Pons (tissue), 1 donor: ENCODE results near the gene NEDD8.
A peak's percentile ranks its signal among the peaks of the same experiment; 100 is the strongest.
"Not testable (repeated sequence)": the region's sequence is repeated elsewhere in the genome, so short reads cannot be mapped to it uniquely, and the experiment has no call there.

Source experiments
- DNase-seq: peaks from one replicate; pipeline ENCODE4 v3.0.0-alpha.2; 2016; ENCODE audit warnings: low spot score

The NEDD8 gene

DNA sequence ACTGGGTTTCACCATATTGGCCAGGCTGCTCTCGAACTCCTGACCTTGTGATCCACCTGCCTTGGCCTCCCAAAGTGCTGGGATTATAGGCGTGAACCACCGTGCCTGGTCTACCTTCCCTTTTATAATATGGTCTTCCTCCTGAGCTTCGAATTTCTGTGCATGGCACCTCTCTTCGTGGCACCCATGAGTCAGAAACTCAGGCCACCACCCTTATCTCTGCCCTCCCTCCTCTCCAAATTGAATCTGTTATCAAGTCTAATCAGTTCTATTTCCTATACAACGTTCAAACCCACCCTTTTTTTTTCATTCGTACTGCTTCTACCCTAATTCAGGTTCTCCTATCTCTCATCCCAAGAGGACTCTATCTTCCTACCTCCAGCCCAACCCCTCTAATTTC lies 15.3 kb upstream of the NEDD8 start:
- no peak for DNase-seq

DNA sequence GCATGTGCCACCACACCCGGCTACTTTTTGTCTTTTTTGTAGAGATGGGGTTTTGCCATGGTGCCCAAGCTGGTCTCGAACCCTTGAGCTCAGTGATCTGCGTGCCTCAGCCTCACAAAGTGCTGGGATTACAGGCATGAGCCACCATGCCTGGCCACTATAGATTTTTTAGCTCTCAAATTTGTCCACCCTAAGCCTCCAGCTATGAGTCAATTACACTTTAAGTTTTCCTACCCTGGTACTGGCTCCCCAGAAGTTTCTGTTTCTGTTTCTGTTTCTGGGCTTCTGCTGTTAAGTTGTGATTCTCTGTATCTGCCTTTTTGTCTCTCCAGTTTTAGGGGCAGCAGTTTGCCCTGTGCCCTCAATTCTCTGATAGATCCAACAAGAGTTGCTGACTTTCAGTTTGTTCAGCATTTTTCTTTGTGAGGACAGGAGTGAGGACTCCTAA lies 14.6 kb upstream of the NEDD8 start:
- no peak for DNase-seq

DNA sequence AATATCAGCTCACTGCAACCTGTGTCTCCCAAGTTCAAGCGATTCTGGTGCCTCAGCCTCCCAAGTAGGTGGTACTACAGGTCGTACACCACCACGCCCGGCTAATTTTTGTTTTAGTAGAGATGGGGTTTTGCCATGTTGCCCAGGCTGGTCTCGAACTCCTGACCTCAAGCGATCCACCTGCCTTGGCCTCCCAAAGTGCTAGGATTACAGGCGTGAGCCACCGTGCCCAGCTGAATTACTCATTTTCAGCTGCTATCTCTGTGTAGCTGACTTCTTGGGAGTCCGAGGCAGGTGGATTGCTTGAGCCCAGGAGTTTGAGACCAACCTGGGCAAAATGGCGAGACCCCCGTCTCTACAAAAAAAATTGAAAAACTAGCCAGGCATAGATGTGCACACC lies 13.2 kb upstream of the NEDD8 start:
- DNase-seq: not testable (repeated sequence)

DNA sequence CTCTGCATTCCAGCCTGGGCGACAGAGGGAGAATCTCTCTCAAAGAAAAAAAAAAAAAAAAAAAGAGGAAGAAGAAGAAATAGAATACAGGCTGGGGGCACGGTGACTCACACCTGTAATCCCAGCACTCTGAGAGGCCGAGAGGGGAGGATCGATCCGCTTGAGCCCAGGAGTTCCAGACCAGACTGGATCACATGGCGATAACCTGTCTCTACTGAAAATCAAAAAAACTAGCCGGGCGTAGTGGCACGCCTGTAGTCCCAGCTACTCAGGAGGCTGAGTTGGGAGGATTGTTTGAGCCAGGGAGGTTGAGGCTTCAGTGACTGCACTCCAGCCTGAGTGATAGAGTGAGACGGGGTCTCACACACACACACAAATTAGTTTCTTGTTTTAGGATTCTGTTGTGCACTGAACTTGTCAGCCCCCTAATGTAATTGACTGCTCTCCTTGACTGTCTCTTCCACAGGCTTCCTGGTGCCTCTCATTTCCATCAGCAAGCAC lies 11.2 kb upstream of the NEDD8 start:
- DNase-seq: peak; percentile 23

DNA sequence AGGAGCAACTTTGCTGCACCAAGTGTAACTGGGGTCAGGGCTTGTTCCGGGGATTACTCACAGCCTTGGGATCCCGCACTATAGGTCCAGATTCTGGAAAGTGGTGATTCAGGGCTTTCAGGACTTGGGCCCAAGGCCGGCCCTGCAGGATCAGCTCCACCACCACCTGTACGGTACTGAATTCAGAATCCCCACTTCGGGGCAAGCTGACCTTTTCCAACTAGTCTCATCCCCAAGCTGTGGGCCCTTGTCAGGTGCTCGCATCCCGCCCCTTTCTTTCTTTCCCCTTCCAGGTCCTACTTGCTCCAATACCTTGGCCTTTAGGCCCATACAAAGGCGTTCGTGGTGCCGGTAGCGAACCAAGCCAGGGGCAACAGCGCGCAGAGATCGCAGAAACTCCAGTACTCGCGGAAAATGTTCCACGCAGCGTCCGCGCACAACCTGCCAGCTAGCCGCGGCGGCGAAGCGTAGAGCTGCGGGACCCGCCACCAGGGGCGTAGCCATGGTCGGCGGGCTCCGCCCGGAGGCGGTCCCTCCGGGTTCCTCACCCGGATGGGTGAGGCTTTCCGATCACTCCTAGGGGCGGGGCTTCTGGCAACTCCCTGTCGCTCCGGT lies 9.8 kb upstream of the NEDD8 start:
- DNase-seq: no peak

DNA sequence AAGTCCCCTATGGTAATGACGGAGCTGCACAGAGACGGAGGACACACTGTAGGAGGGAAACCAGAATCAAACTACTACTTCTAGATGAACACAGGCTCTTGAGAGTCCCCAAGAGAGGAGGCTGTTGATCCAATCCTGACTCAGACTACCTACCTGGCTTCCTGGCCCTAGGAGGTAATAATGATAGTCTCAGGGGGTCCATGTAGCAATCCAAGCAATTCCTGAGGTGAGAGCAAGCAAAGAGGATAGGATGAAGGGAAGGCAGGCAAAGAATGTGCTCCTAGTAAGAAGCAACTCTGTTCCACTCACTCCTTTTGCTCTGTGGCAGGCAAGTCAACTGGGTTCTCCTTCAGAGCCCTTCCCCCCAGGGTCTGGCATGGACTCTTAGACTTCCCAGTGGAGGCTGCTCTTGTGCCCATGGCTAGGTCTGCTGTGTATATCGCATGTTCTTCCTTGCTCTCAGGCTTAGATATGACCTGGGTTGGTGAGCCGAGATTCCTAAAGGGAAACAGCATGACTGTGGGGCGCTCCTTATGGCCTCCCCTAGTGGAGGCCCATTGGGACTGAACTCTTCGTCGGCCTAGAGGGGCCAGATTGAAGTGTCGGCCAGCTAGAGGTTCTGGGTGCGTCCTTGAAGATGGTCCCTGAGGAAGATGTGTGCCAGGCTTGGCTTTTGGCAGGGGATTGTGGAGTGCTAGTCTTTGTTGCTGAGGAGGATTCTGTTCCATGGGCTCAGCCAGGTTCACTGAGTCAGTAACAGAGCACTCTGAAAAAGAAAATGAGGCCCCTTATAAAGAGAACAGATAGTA lies 8.1 kb upstream of the NEDD8 start:
- DNase-seq: no peak

DNA sequence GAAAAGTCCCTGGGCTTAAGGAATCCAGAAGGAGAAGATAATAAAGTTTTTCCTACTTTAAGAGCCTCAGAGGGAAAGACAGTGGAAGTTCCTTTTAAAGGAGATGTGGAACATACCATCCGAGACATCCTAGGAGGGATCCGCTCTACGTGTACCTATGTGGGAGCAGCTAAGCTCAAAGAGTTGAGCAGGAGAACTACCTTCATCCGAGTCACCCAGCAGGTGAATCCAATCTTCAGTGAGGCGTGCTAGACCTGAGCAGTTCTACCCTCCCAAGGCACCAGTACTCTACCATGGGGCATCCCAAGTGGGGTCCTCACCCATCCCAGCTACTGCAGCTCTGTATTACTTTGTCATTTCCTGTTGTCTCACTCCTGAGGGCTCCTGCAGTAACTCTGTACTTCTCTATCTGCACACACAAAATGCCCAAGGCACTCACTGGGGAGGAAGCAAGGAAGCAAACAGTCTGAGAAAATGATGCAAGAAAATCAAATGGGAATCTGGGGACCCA lies 6.4 kb upstream of the NEDD8 start:
- no peak for DNase-seq

DNA sequence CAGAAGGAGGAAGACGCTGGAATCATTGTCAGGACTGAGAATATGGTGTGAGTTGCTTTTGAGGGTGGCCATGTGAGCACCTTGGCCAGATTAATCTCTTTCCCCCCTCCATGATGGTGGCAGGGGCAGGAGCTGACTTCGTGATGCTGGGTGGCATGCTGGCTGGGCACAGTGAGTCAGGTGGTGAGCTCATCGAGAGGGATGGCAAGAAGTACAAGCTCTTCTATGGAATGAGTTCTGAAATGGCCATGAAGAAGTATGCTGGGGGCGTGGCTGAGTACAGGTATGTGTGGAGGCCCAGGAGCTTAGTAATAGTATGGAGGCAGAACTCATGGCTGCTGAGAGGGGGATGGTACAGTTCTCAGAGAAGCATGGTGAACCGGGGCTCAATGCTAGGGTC lies 6.0 kb upstream of the NEDD8 start:
- no peak for DNase-seq

DNA sequence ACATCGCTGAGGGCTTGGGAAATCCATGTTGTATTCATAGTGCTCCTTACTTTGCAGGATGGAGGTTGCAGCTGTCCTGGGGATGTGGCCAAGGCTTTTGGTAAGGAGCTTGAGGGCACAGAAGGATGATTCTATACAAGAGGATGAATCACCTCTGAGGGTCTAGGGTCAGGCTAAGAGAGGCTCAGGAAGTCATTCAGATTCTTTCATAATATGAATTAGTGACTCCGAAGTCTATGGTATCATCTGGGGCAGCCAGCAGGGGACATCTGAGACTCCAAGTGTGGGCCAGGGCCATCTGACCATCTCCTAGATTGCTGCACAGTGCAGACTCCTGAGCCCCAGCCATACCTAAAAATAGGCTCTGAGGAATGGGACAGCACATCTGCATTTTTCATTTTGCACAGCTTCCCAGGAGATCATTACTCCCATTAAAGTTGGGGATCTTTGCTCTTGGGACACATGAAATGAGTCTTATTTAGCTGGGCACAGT lies 5.3 kb upstream of the NEDD8 start:
- no peak for DNase-seq

DNA sequence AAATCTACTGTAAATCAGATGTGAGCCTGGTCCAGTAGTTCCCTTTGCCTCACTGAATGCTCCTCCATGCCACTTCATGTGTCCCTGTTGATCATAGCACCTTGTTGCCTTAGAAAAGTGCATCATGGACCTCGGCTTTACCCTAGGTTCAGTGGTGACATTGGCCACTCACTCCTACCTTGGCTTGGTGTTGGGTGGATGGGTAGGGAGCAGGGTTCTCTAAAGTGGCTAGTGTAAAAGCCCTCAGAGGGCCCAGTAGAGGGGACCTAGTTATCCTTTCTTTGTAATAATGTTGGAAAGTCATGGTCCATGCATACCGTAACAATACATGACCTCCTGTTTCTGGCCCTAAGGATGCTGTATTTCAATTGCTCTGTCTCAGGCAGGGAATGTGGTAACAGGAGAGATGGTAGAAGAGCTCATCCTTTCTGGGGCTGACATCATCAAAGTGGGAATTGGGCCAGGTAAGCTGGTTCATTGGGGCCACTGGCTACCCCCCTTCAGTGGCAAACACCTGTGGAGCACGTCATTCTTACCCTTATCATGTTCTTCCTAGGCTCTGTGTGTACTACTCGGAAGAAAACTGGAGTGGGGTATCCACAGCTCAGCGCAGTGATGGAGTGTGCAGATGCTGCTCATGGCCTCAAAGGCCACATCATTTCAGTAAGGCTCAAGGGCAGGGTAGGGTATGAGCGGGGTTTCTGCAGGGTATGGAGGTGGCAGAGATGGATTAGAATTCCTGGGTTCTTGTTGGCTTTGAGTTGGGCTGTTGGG lies 4.7 kb upstream of the NEDD8 start:
- no peak for DNase-seq

DNA sequence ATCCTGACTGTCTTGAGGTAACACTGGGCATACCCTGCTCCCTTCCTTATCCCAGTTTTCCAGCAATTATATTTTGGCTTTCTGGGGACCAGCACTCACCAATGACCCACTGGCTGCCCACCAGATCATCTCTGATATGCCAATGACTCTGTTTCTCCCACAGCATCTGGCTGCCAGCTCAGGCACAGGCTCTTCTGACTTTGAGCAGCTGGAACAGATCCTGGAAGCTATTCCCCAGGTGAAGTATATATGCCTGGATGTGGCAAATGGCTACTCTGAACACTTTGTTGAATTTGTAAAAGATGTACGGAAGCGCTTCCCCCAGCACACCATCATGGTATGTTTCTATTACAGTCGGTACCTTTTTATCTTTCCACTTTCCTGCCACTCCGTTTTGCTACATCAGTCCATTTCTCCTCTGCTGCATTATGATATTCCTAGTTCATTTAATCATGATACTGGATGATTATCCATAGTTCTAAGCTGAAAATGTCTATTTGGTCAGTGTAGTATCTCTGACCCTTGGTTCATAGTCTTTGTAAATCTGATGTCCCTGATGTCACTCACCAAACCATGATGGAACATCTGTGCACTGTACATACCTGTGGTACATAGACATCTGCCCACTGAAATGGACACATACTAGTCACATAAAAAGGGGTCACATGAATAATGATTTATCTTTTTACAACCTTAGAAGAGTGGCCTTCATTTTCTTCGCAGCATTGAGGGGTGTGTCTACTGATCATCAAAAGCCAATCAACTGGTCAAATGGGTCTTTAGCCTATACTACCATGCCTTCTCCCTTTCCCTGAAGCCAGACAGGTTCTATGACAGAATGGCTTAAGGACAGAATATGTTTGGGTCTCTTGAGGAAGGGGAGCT lies 3.9 kb upstream of the NEDD8 start:
- DNase-seq: no peak

DNA sequence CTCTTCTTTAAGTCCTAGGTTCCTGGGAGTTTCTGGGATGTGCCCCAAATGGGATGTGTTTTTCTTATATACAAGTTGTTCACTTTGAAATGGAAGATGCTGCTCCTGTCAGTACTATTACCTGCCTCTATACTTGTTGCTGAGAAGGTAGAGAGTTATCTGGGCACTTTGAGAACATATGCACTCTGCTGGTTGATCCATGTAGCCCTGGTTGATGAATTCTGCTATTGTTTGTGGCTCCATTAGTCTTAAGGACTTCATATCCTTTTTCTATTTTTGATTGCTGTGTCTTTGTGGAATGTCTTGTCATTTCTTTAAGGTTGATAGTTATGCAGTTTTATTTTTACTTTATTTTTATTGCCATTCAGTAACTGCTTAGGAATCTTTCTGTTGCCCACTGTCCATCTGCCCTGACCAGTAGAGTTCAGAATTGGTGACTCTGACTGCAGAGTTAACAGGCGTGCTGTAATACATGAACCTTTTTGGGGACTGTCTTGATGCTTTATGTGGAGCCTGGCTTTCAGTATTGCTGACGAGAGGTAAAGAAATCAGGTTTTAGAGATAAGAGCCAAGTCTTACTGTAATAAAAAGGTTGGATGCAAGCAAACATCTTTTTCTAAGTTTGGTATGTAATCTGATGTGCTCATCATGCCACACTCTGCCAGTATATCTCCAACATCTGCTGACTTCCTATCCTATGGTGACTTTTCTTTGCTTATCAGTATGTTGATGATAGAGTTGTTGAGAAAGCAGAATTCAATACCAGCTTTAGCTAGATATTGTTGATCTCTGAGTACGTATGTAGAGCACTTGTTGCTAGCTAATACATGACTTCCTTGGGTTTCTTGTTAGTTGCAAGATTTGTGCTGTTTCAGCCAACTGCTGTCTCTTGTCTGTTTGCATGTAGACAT lies 2.2 kb upstream of the NEDD8 start:
- DNase-seq: no peak

DNA sequence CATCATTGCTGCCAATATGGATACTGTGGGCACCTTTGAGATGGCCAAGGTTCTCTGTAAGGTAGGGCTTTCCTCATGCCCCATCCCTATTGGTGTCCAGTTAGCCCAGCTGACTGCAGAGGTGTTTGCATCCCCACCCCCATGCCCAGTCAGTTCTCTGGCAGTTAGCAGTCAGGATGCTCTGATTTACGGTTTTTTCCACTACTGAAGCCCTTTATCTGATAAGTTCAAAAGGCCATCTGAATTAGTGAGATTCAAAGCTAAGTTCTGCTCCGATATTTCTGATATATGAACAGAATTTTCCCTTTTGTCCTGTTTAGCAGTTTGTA lies 1.3 kb upstream of the NEDD8 start:
- no peak for DNase-seq

DNA sequence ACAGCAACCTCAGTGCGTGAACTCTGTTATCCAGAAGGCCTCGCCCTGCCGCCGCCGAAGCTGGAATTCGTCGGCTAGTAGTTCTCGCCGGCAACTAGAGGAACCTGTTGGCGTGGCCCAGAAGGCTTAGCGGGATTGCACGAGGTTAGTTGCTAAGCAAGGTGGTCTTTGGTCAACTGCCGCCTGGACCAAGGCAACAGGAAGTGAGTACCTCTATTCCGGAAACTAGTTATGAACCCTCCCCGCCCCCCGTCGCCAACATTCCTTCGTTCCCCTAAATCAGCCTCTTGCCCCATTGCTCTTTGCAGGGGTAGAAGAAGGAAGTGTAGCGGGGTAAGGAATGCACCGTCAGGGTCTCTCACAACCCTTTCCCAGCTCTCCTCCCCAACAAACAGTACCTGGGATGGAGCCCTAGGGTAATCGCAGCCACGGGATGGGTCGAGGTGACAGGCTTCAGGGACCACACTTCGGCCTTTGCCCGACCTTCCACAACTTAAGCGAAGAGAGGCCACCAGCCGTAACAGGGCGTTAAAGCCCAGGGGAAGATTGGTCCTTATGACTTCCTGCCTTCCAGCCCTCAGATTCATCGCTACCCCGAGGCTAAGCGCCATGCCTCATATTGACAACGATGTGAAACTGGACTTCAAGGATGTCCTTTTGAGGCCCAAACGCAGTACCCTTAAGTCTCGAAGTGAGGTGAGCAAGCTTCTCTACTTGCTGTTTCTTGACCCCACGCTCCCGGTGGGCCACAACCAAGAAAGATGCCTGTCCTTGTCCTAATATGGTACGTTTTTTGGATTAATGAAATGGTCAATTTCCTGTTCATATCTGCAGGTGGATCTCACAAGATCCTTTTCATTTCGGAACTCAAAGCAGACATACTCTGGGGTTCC lies 724 bp upstream of the NEDD8 start, which contains the start of gene GMPR2:
Gene GMPR2 (plus strand): TSS at position 285 of the 893 bp plus-strand sequence. CDS start 325 bp downstream, at position 610.
- no peak for DNase-seq

DNA sequence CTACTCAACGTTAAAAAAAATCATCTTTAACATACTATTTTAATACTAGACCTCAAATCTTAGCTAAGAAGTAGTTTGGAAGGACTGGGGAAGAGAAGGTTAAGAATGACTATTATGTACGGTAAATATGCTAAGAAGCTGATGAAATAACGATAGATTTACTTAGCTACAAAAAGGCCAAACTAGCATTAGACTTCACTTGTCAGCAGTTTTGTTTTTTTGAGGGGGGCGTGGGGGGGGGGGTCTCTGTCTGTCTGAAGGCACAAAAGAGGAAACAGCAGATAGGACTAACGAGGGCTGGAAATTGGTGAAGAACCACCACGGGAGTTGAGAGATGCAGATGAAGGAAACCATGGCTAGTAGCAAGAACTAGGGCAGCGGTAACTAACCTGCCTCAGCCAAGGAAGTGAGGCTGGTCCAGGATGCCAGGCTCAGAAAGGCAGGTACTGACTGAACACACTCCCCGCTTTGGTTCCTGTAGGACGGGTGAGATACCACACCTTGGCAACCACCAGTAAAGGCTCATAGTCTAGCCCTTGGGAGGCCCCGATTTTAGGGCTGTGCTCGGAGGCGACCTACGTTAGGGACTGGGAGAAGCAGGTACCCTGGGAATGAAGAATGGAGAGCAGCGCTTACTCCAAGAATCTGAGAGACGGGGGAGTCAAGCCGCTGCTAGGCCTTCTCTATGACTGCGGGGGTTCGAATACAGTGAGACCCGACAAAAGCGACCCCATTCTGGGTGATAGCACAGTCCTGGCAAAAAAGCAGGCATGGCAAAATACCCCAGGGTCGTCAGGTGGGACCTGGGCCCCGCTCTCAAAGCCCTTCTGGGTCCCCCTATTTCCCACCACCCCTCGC lies 675 bp downstream of the NEDD8 start:
- DNase-seq: no peak

DNA sequence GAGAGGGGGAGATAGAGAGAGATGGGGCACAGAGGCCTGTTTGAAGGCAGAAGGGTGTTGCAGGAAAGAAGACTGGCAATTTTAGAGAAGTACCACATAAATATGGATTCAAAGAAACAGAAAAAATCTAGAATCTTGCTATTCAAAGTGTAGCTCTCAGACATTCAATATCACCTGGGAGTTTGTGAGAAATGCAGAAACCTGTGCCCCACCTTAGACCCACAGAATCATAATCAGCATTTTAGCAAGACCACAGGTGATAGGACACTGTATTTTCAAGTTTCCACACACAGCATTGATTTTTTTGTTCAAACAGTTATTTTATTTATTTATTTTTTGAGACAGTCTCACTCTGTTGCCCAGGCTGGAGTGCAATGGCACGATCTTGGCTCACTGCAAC lies 3.3 kb downstream of the NEDD8 start:
- no peak for DNase-seq

DNA sequence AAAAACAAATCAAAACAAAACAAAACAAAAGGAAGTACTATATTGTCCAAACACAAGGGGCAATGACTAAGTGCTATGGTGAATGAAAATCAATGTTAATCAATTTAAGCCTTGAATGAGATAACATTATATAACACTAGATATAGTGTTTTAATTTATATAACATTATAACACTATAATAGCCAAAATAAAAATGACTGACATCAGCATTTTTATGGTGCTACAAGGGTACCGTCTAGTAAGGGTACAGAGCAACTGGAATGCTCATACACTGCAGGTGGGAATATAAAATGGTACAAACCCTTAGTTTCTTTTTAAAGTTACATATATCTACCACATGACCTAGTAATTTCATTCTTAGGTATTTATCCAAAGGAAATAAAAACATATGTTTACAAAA lies 5.7 kb downstream of the NEDD8 start:
- no peak for DNase-seq

DNA sequence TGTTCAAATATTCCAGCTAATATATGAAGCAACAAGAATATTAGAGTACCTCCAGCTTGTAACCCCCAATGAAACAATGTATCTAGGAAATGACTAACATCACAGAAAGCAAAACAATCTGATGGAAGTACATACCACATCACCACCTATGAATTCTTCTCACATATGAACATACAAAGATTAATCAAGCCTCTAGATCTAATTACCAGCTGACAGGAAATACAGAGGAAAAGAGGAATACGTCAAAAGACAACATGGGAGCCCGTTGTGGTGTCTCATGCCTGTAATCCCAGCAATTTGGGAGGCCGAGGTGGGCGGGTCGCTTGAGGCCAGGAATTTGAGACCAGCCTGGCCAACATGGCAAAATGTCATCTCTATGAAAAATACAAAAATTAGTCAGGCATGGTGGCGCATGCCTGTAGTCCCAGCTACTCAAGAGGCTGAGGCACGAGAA lies 7.5 kb downstream of the NEDD8 start:
- DNase-seq: no peak
